Measurements from ENCODE around the gene NAA38. TPM values are rescaled to one million over a fixed set of nuclear protein-coding genes. Genes with fewer than 3 reads are reported as not detected.

The NAA38 gene
- 128 and 161 TPM in 2 replicates for total RNA-seq

GRCh38 chr17:7856811-7857712, at the start of gene NAA38:
Gene NAA38 (minus strand): TSS chr17:7857559. CDS start chr17:7857463, 96 bp downstream.

GRCh38 chr17:7888184-7888920, 31.0 kb upstream of the NAA38 start, which contains the start of gene CHD3:
Gene CHD3 (plus strand): TSS chr17:7888789. CDS start chr17:7889001, 212 bp downstream.

GRCh38 chr17:7857713-7858521, 558 bp upstream of the NAA38 start, which contains the start of gene CYB5D1:
Gene CYB5D1 (plus strand): TSS chr17:7858003. CDS start chr17:7858135, 132 bp downstream.

GRCh38 chr17:7854851-7855659, 2.3 kb downstream of the NAA38 start, which contains the start of gene TMEM88:
Gene TMEM88 (plus strand): TSS chr17:7855066. CDS start chr17:7855075, 9 bp downstream.

GRCh38 chr17:7833795-7834541, 23.4 kb downstream of the NAA38 start, which contains the start of gene KDM6B:
Gene KDM6B (plus strand): TSS chr17:7834217. CDS start chr17:7845555, 11,338 bp downstream.

Other genes starting within 250 kb of the NAA38 start
- gene FXR2, start 242.7 kb downstream of the NAA38 start, total RNA-seq: 29.8 and 33.8 TPM in 2 replicates
- 18.9 and 24.8 TPM in 2 replicates for gene SAT2, start 229.7 kb downstream of the NAA38 start, total RNA-seq
- 0.13 TPM in 1 of 2 replicates, not detected in the other for gene SHBG, start 227.4 kb downstream of the NAA38 start, total RNA-seq
- gene ATP1B2, start 206.6 kb downstream of the NAA38 start, total RNA-seq: not detected in 2 replicates
- 85.9 and 87.5 TPM in 2 replicates for gene TP53, start 170.1 kb downstream of the NAA38 start, total RNA-seq
- gene WRAP53, start 169.1 kb downstream of the NAA38 start, total RNA-seq: 20.5 and 21.6 TPM in 2 replicates
- gene EFNB3, start 152.4 kb downstream of the NAA38 start, total RNA-seq: 0.10 and 0.13 TPM in 2 replicates
- gene DNAH2, start 139.8 kb downstream of the NAA38 start, total RNA-seq: 0.93 and 1.7 TPM in 2 replicates
- gene KDM6B, start 23.3 kb downstream of the NAA38 start, total RNA-seq: 0.87 and 1.0 TPM in 2 replicates
- 375 and 382 TPM in 2 replicates for gene TMEM88, start 2.5 kb downstream of the NAA38 start, total RNA-seq
- gene CYB5D1, start 444 bp upstream of the NAA38 start, total RNA-seq: 10.6 and 13.9 TPM in 2 replicates
- gene CHD3, start 31.2 kb upstream of the NAA38 start, total RNA-seq: 41.0 and 54.0 TPM in 2 replicates
- gene RNF227, start 58.7 kb upstream of the NAA38 start, total RNA-seq: 1.1 and 9.3 TPM in 2 replicates
- gene KCNAB3, start 72.3 kb upstream of the NAA38 start, total RNA-seq: 0.13 and 0.15 TPM in 2 replicates
- gene TRAPPC1, start 74.4 kb upstream of the NAA38 start, total RNA-seq: 62.7 and 76.0 TPM in 2 replicates
- gene CNTROB, start 74.6 kb upstream of the NAA38 start, total RNA-seq: 24.2 and 27.6 TPM in 2 replicates
- not detected in 2 replicates for gene GUCY2D, start 145.1 kb upstream of the NAA38 start, total RNA-seq
- not detected in 2 replicates for gene ALOX15B, start 181.5 kb upstream of the NAA38 start, total RNA-seq
- not detected in 2 replicates for gene ALOX12B, start 230.2 kb upstream of the NAA38 start, total RNA-seq